NB4 (cell line): ENCODE results near the gene CHCT1.
A peak's percentile ranks its signal among the peaks of the same experiment; 100 is the strongest.

Experiments used
- DNase-seq: peaks from one replicate; pipeline ENCODE4 v3.0.0; 2010; ENCODE audit warnings: low read depth
- H3K4me3 ChIP-seq: one replicate; pipeline ENCODE4 v1.5.1; 2011; ENCODE audit warnings: mild to moderate bottlenecking, low read depth, low read length, moderate library complexity
- MYC ChIP-seq: IDR thresholded peaks from 2 replicates; pipeline ENCODE4 v1.6.1; 2011; ENCODE audit warnings: low read depth, low read length
- POLR2A ChIP-seq: IDR thresholded peaks from 2 replicates; pipeline ENCODE4 v1.6.1; 2011; ENCODE audit warnings: mild to moderate bottlenecking; ENCODE audit not compliant: insufficient read length; ENCODE audit errors: extremely low read depth
- TF ChIP-seq, protein P1 (sequence below): IDR thresholded peaks from one replicate; pipeline ENCODE4 v1.5.1; 2012; ENCODE audit warnings: low read depth, low read length
- TF ChIP-seq, protein P2 (sequence below): IDR thresholded peaks from 2 replicates; pipeline ENCODE4 v1.6.1; 2011; ENCODE audit warnings: low read depth, low read length

CHCT1 gene

DNA sequence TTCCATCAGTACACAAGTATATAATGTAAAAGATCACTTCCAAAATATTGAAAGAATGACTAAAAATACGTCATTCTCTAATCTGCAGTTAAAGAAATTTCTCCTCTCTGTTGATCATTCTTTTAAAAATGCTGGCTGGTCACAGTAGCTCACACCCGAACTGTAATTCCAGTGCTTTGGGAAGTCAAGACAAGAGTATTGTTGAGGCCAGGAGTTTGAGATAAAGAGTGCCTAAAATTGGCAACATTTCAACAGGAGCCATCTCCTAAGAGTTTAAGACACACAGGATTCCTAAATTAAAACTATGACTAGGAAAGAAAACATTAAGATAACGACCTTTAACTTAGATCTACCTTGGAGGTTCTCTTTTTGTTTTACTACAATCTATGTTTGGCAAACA lies 25.9 kb upstream of the CHCT1 start:
- no peak overlapping the region for H3K4me3 ChIP-seq
- TF ChIP-seq, protein P1, sequence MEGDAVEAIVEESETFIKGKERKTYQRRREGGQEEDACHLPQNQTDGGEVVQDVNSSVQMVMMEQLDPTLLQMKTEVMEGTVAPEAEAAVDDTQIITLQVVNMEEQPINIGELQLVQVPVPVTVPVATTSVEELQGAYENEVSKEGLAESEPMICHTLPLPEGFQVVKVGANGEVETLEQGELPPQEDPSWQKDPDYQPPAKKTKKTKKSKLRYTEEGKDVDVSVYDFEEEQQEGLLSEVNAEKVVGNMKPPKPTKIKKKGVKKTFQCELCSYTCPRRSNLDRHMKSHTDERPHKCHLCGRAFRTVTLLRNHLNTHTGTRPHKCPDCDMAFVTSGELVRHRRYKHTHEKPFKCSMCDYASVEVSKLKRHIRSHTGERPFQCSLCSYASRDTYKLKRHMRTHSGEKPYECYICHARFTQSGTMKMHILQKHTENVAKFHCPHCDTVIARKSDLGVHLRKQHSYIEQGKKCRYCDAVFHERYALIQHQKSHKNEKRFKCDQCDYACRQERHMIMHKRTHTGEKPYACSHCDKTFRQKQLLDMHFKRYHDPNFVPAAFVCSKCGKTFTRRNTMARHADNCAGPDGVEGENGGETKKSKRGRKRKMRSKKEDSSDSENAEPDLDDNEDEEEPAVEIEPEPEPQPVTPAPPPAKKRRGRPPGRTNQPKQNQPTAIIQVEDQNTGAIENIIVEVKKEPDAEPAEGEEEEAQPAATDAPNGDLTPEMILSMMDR, result no peak
- TF ChIP-seq, protein P2, sequence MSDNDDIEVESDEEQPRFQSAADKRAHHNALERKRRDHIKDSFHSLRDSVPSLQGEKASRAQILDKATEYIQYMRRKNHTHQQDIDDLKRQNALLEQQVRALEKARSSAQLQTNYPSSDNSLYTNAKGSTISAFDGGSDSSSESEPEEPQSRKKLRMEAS, result no peak
- TF ChIP-seq POLR2A (no peak), MYC (no peak)
- DNase-seq, result no peak

DNA sequence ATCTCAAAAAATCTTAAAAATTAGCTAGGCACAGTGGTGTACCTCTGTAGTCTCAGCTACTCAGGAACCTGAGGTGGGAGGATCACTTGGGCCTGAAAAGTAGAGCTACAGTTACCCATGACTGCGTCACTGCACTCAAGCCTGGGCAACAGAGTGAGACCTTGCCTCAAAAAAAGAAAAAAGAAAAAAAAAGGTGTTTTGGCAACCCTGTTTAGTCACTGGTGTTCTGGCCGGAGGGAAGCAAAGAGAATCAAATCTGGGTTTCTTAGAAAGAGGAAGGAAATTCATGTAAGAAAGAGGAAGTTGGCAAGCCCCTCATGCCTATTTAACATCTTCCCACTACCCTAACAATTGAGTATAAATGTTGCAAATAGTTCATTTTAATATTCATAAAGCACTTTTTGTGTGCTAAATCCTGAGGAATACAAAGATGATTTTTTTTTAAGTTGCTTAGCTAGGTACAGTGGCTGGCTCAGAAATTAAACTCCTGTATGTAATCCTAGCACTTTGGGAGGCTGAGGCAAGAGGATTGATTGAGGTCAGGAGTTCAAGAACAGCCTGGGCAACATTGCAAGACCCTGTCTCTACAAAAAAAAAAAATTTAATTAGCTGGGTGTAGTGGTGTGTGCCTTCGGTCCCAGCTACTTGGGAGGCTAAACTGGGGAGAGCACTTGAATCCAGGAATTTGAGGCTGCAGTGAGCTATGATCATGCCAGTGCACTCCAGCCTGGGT lies 23.9 kb upstream of the CHCT1 start:
- H3K4me3 ChIP-seq, result no peak overlapping the region
- peak; percentile 88 for DNase-seq
- TF ChIP-seq, protein P1, result no peak
- TF ChIP-seq POLR2A (no peak), MYC (no peak)
- TF ChIP-seq, protein P2, result no peak

DNA sequence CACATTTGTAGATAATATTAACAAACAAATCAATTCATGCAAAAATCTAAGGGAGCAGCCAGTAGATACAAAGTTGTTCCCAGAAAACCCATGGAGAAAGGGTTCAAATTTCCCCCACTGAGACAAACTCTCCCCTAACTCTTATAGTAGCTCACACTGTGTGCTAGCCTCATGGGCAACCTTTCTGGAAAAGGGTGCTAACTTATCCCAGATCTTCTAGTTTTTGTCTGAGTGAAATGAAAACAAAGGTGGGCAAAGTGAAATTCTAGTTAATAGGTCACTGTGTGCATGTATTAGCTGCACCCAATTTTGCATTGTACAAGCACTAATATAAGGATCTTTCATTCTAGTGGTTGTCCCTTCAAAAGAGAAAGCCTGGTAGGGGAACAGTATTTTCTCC lies 20.5 kb upstream of the CHCT1 start:
- DNase-seq, result no peak
- TF ChIP-seq, protein P2, result no peak
- no peak for TF ChIP-seq MYC
- TF ChIP-seq POLR2A, result no peak
- TF ChIP-seq, protein P1, result no peak
- no peak overlapping the region for H3K4me3 ChIP-seq

DNA sequence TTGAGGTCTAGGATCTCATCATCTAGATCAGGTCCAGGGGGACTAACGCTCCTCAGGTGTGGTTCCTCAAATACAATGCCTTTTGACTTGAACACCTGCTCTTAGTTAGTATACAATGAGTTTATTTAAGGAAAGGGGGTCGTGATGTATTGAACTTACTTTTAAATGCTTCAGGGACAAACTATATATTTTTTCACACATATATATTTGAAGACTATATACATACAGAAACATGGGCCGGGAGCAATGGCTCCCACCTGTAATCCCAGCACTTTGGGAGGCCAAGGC lies 18.8 kb upstream of the CHCT1 start:
- no peak overlapping the region for H3K4me3 ChIP-seq
- no peak for DNase-seq
- TF ChIP-seq, protein P1, result no peak
- TF ChIP-seq, protein P2, result no peak
- TF ChIP-seq MYC (no peak), POLR2A (no peak)

DNA sequence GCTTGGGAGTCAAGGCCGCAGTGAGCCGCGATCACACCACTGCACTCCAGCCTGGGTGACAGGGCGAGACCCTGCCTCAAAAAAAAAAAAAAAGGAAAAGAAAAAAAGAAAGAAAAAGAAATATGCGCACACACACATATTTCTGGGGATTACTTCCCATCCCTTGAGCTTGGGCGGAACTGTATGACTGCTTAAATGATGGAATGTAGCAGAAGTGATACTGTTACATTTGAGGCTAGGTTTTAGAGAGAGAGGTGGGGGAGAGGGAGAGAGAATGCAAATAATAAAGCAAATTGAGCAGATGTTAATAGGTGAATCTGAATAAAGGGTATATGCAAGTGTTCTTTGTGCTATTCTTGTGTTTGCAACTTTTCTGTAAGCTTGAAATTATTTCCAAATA lies 18.3 kb upstream of the CHCT1 start:
- no peak overlapping the region for H3K4me3 ChIP-seq
- TF ChIP-seq, protein P2, result no peak
- no peak for TF ChIP-seq POLR2A
- TF ChIP-seq, protein P1, result no peak
- no peak for TF ChIP-seq MYC
- DNase-seq, result no peak

DNA sequence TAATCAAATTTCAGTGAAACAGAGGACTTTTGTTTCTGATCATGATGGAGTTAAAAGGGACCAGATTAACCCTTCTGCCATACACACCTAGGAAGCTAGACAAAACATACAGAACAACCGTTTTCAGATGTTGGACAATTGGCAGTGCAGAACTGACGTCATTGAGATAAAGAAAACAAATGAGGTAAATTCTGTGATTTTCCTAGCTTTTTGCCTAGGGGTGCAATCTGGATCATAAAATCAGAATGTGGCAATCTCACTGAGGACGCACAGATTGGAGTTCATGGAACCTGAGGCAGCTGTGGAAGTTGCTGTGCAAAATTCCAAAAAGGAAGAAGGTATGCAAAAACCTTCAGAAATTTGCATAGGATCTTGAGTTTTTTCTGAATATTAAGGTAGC lies 15.4 kb upstream of the CHCT1 start:
- no peak overlapping the region for H3K4me3 ChIP-seq
- TF ChIP-seq POLR2A, result no peak
- TF ChIP-seq, protein P2, result no peak
- no peak for TF ChIP-seq MYC
- TF ChIP-seq, protein P1, result no peak
- DNase-seq, result no peak
